HG03575 (cell line): ENCODE measurements around the gene LRPAP1.

Source experiments
- ATAC-seq: cut with Tn5 transposase; IDR thresholded peaks from one replicate; pipeline ENCODE4 v1.9.1; 2021; ENCODE audit not compliant: unreplicated experiment, insufficient number of reproducible peaks, low FRiP score; ENCODE audit errors: extremely low read depth

The LRPAP1 gene

GRCh38 chr4:3493720-3494461 lies 38.3 kb downstream of the LRPAP1 start:
- ATAC-seq = no peak

DNA sequence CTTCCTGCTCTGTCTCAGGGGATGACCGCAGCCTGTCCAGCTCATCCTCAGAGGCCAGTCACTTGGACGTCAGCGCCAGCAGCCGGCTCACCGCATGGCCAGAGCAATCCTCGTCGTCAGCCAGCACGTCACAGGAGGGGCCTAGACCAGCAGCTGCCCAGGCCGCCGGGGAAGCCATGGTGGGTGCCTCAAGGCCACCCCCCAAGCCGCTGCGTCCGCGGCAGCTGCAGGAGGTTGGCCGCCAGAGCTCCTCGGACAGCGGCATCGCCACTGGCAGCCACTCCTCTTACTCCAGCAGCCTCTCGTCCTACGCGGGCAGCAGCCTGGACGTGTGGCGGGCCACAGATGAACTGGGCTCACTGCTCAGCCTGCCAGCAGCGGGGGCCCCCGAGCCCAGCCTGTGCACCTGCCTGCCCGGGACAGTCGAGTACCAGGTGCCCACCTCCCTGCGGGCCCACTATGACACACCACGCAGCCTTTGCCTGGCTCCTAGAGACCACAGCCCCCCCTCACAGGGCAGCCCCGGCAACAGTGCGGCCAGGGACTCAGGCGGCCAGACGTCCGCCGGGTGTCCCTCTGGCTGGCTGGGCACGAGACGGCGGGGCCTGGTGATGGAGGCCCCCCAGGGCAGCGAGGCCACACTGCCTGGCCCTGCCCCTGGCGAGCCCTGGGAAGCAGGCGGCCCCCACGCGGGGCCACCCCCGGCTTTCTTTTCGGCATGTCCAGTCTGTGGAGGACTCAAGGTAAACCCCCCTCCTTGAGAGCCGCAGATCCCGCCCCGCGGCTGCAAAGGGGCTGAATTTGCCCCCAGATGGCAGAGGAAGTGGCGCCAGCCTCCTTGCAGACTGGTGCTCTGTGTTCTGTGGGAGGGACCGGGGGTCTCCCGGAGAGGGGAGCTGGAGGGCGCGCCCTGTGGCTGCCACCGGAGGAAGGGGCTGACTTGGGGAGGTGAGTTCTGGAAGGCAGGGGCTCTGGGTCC lies 39.2 kb downstream of the LRPAP1 start:
- no peak for ATAC-seq

DNA sequence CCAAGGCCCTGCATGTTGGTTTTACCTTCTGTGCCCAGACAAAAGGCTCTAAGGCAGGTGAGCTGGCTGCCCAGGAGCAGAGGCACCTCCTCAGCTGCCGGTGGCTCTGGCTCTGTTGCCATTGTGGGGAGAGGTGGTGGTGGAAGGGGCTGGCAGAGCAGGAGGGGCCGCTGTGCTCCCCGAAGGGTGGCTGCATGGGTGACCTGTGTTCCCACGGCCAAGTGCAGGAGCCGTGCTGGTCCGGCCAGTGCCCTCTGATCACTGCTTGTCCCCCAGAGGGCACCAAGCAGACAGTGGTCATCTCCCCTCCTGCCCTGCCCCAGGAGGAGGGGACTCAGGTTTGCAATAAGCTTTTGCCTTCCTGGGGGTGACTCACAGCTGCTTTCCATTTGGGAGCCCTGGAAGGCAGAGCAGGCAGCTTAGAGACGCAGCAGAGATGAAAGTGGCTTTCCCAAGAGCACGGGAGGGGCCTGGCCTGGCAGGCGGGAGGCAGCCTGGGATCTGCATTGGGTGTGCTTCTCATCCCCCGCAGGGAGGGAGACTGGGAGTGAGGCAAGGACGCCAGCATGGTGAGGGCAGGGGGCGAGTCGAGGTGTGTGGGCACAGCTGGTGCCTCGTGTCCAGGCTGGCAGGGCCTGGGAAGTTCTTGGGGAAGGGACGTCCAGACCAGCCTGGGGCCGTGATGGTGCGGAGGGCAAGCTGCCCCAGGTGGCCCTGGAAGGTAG lies 40.4 kb downstream of the LRPAP1 start:
- no peak for ATAC-seq

DNA sequence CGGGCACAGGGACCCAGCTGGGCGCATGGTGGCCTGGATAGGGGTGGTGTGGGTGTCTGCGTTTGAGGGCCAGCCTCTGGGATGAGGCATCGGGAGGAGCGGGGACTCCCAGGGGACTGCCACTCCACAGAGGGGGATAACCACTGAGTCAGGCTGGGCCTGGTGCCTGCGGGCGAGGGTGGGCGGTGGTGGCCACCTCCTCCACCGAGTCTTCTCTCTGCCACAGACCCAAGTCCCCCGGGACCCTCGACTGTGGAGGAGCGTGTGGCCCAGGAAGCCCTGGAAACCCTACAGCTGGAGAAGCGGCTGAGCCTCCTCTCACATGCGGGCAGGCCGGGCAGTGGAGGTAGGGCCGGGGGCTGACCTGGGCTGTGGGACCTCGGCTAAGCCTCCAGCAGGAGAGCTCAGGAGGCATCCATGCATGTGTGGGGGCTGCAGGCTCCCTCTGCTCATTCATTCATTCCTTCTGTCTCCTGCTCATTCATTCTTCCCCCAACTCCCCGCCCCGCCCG lies 42.7 kb downstream of the LRPAP1 start:
- ATAC-seq = no peak

DNA sequence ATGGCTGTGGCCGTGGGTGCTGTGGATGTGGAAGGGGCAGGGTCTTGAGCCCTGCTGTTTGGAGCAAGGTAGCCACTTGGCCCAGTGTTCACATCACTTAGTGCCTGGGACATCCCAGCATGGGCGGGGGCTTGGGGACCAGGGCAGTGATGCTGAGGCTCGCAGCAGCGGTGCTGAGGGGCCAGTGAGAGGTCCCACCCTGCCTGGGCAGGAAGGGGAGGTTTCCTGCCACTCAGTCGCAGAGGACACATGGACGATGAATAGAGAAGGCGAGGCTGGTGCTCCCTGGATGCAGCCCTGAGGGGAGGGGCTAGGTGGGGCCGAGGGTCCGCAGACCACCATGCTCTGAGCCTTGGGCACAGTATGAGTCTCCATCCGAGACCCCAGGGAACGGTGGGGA lies 43.4 kb downstream of the LRPAP1 start:
- ATAC-seq = no peak

- ATAC-seq = no peak
Measured at GRCh38 chr4:3487861-3488260, 44.4 kb downstream of the LRPAP1 start.

- ATAC-seq = no peak
Measured at GRCh38 chr4:3486541-3487540, 45.4 kb downstream of the LRPAP1 start.

- no peak for ATAC-seq
Measured at GRCh38 chr4:3485886-3486540, 46.2 kb downstream of the LRPAP1 start.

- ATAC-seq = no peak
Measured at GRCh38 chr4:3485011-3485791, 47.0 kb downstream of the LRPAP1 start.

DNA sequence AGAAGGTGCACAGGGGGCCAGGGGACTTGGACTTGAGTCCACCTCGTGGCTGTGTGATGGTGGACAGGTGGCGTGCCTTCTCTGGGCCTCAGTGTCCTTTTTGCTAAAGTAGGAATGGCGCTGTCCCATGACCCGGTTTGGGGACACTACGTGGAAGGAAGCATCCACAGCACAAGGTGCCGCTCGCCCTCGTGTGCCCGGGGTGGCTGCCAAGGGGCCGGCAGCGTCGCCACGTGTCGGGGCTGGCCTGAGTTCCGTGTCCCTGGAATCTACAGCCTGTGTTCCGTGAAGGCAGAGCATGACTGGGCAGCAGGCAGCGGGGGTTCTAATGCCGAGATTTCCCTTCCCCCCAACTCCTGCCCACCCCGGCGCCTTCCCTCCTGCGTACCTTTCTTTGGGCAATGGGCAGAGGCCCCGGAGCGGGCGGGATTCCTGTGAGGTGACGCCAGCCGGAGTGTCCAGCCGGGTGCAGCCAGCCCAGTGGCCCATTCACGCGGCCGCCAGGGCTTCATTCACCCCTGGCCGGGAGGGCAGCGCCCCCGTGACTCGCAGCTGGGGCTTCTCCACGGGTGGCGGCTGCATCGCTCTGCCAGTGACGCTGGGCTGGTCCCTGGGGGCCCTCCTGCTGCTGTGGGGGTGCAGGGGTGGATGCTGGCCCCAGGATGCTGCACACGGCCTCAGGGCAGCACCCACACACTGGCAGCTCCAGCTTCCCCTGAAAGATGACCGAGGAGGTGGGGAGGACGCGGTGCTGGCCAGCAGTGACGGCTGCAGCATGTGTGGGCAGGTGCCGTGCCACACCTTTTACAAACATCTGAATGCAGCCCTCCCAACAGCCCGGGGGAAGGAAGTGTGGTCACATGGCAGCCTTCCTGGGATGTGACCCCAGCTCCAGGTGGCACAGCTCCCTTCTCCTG lies 47.9 kb downstream of the LRPAP1 start:
- no peak for ATAC-seq

DNA sequence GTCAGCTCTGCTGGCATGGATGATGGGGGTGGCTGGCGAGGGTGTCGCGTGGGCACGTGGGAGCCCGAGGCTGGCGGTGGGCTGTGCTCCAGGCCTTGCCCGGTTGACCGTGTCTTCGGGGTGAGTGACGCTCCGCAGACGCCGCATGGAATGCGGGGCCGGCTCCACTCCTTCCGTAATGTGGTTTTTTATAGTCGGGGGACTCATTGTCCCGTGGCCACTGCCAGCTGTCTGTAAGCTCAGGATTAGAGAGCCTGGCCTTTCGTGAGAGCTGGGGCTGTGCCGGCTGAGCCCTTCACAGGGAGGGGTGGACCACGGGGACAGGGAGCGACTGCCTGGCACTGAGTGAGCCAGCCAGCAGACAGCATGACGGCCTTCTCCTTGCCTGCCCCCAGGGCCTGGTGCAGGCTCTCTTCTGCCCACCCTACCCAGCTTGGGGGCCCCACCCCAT lies 48.7 kb downstream of the LRPAP1 start:
- ATAC-seq = no peak

DNA sequence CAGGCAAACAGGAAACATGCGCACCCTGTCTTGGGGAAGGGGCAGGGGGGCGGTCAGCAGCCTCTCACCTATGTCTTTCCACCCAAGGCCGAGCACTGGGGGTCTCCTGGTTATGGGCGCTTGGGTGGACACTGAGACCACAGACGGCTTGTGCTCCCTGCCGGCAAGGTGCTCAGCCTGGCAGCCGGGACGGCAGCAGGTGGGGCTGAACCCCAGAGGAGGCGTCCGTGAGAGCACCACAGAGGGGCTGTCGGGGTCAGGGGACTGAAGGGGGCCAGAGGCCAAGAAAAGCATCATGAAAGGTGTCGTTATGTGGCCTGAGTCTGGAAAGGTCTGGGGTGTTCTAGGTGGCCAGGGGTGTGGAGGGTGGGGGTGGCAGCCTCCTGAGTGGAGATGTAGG lies 49.5 kb downstream of the LRPAP1 start:
- no peak for ATAC-seq

DNA sequence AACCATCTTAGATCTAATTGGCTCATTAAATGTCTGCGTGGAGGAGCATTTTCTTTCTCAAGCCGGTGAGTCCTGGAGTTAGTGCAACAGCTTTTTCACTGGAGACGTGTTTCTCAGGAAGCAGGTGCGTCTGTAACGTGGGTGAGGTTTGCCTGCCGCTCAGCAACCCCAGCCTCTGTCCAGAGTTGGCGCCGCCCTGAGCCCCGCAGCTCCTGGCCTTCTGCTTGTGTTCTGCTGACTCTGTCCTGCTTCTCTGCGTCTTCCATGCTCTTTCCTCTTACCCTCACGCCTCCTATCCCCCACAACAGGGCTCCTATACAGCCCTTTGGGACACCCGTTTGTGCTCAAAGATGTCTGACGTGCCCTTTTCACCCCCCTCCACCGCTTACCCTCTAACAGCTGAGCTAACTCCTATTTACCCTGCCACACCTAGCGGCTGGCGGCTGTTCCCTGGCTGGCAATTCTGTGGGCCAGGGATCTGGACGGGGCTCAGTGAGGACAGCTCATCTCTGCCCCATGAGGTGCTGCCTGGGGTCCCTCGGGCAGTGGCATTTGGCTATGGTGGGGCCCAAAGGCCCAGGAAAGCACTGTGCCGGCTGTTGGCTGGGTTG lies 50.3 kb downstream of the LRPAP1 start:
- no peak for ATAC-seq

DNA sequence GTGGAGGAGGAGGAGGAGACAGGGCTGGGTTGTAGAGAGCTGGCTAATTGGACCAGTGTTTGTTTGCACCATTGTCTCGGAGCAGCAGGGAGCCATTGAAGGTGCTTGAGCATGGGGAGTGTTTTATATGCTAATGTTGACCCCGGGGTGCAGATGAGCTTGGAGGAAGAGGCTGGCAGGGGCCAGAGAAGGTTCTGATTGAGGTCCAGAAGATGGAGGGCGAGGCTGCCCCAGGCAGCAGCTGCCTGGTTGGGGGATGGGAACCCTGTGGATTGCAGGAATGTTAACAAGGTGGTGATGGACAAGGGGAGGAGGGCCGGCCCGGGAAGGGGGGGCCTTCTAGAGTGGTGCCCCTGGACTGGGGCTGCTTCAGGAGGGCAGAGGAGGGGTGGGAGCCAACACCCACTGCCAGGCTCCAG lies 51.1 kb downstream of the LRPAP1 start:
- no peak for ATAC-seq

DNA sequence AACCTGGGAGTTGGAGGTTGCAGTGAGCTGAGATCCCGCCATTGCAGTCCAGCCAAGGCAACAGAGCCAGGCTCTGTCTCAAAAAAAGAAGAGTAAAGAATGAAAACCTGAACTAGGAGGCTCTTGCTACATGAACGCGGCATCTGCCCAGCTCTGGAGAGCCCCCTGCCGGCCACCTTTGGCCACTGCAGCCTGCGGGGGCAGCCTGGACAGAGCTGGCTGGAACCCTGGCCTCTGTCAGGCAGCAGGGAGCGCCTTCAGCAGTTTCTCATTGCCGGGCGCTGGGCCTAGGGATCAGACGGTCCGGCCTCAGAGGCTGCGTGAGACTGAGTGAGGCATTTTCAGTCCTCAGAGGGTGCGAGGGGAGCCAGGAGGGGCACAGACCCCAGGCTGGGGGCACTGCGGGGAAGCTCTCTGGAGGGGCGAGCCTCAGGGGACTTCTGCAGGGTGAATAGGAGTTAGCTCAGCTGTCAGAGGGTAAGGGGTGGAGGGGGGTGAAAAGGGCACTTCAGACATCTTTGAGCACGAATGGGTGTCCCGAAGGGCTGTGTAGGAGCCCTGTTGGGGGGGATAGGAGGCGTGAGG lies 51.6 kb downstream of the LRPAP1 start:
- ATAC-seq = no peak
